ENCODE data around the gene TCHHL1. TPM values are rescaled to one million over a fixed set of nuclear protein-coding genes. Genes with fewer than 3 reads are reported as not detected.

The TCHHL1 gene
- total and polyA plus RNA-seq, 10 of the 15 experiments (the other 5 are each of a cell fraction or from before 2014, with no cell fraction given) = not detected

DNA sequence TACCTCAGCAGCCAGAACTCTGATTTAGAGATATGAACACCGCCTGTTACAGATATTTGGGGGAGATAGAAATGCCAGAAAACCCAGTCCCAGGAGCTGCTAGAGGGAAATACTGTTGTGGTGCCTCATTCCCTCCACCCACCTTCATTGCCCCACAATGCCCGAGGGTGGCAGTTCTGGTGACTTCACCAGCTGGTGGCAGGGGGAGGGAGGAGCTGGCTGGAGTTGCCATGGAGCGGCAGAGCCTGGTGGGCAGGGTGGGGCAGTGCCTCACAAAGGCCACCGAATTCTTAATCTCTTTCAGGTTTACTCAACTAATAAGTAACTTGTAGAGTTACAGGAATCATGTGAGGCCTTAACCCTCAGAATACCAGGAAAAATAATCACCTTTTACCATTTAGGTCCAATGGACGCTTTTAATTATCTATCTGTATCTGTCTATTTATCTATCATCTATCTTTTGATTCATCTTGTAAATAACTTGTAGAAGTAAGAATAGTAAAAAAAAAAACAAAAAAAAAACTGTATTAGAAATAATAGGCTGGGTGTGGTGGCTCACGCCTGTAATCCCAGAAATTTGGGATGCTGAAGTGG lies 40.4 kb downstream of the TCHHL1 start:
- ChIA-PET CTCF (interaction anchor here (0.7 to 10.5 kb wide), 6 partner anchors 13 to 411 kb away, joined by 3 to 106 read pairs (median 22); partner anchors contain the start of gene S100A11), RAD21 (ENCODE audit: unreplicated experiment) (interaction anchor here (0.7 to 1.6 kb wide), 2 partner anchors 12 to 411 kb away, joined by 3 to 7 read pairs; partner anchors contain the start of gene S100A11), POLR2A (no interaction called here), SMC1A (ENCODE audit: uncharacterized antibody, unreplicated experiment) (interaction anchor here (0.9 to 3.4 kb wide), 3 partner anchors 14 to 410 kb away, joined by 3 to 13 read pairs (median 3); no protein-coding TSS in a partner anchor)
- WGBS (ENCODE audit: insufficient coverage, insufficient replicate concordance, low lambda C conversion rate, missing lambda C conversion rate) = 39% methylated on average over 6 of the region's 6 CpGs
- Histone ChIP-seq H3K4me2 (ENCODE audit: control insufficient read depth, insufficient read depth) (peak overlapping the region; percentile 61), H2AFZ (ENCODE audit: control insufficient read depth, low read depth, low read length) (peak overlapping the region; percentile 80), H3K4me1 (ENCODE audit: control insufficient read depth, insufficient read depth, low read length) (peaks cover 15% of the 10 kb centered on the region), H3K9ac (ENCODE audit: control insufficient read depth, insufficient read depth, low read length) (peak overlapping the region; percentile 36), H3K4me3 (no peak overlapping the region), H4K20me1 (ENCODE audit: control insufficient read depth, insufficient read depth) (no peaks in the 10 kb centered on the region), H3K27me3 (replicated peaks in 1 of 2; ENCODE audit: control insufficient read depth in 2 of 2, insufficient read depth in 2 of 2, low read length in 1 of 2) (peaks cover 0 to 6% of the 10 kb centered on the region in 2 experiments; a peak in 1 of 4 replicates), H3K9me3 (replicated peaks; ENCODE audit: control insufficient read depth, insufficient read depth, low read length) (no peaks in the 10 kb centered on the region; the same call in 2 of the 3 replicates), H3K79me2 (ENCODE audit: control insufficient read depth, insufficient read depth, low read length) (no peaks in the 10 kb centered on the region), H3K36me3 (ENCODE audit: control insufficient read depth in 2 of 2, insufficient read depth in 2 of 2, low read length in 1 of 2) (no peaks in the 10 kb centered on the region), H3K27ac (ENCODE audit: control insufficient read depth, insufficient read depth) (peak overlapping the region; percentile 80)
- no TSS peak for BruUV-seq (replicated peaks)
- in situ Hi-C loops (cut with MboI) (no loop called here), intact Hi-C loops (cut with micrococcal nuclease; ENCODE audit: unreplicated experiment) (no loop called here)
- ATAC-seq (peak; percentile 50), FAIRE-seq (no peak), DNase-seq (ENCODE audit: low read depth, low spot score) (no peak)
- no peak for TF ChIP-seq KLF5 (IDR thresholded peaks at IDR 0.05; ENCODE audit: partially characterized antibody)
- 0 out of 2 replicates have a peak, but pooled peaks have one; percentile 8 for TF ChIP-seq PML (IDR thresholded peaks at IDR 0.05; ENCODE audit: low read length)
- no peak for TF ChIP-seq EP300 (IDR thresholded peaks at IDR 0.05; ENCODE audit: borderline replicate concordance in 1 of 2, control insufficient read depth in 1 of 2, low read depth in 2 of 2, low read length in 2 of 2)
- no peak for TF ChIP-seq IRF5 (IDR thresholded peaks at IDR 0.05; ENCODE audit: borderline replicate concordance)
- no peak for TF ChIP-seq USF2 (IDR thresholded peaks at IDR 0.05; ENCODE audit: borderline replicate concordance, low read depth, low read length)
- no peak for TF ChIP-seq ZNF24 (IDR thresholded peaks at IDR 0.05)
- TF ChIP-seq, protein P1, sequence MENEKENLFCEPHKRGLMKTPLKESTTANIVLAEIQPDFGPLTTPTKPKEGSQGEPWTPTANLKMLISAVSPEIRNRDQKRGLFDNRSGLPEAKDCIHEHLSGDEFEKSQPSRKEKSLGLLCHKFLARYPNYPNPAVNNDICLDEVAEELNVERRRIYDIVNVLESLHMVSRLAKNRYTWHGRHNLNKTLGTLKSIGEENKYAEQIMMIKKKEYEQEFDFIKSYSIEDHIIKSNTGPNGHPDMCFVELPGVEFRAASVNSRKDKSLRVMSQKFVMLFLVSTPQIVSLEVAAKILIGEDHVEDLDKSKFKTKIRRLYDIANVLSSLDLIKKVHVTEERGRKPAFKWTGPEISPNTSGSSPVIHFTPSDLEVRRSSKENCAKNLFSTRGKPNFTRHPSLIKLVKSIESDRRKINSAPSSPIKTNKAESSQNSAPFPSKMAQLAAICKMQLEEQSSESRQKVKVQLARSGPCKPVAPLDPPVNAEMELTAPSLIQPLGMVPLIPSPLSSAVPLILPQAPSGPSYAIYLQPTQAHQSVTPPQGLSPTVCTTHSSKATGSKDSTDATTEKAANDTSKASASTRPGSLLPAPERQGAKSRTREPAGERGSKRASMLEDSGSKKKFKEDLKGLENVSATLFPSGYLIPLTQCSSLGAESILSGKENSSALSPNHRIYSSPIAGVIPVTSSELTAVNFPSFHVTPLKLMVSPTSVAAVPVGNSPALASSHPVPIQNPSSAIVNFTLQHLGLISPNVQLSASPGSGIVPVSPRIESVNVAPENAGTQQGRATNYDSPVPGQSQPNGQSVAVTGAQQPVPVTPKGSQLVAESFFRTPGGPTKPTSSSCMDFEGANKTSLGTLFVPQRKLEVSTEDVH (IDR thresholded peaks at IDR 0.05; ENCODE audit: low read depth, partially characterized antibody) = no peak
- no peak for TF ChIP-seq STAT1 (conservative IDR thresholded peaks at IDR 0.05)
- TF ChIP-seq LARP7 (IDR thresholded peaks at IDR 0.05) = no peak
- peak; percentile 24; the same call in 1 of the 2 replicates for TF ChIP-seq NFIC (IDR thresholded peaks at IDR 0.05; ENCODE audit: low read depth, low read length)
- TF ChIP-seq, protein P2, sequence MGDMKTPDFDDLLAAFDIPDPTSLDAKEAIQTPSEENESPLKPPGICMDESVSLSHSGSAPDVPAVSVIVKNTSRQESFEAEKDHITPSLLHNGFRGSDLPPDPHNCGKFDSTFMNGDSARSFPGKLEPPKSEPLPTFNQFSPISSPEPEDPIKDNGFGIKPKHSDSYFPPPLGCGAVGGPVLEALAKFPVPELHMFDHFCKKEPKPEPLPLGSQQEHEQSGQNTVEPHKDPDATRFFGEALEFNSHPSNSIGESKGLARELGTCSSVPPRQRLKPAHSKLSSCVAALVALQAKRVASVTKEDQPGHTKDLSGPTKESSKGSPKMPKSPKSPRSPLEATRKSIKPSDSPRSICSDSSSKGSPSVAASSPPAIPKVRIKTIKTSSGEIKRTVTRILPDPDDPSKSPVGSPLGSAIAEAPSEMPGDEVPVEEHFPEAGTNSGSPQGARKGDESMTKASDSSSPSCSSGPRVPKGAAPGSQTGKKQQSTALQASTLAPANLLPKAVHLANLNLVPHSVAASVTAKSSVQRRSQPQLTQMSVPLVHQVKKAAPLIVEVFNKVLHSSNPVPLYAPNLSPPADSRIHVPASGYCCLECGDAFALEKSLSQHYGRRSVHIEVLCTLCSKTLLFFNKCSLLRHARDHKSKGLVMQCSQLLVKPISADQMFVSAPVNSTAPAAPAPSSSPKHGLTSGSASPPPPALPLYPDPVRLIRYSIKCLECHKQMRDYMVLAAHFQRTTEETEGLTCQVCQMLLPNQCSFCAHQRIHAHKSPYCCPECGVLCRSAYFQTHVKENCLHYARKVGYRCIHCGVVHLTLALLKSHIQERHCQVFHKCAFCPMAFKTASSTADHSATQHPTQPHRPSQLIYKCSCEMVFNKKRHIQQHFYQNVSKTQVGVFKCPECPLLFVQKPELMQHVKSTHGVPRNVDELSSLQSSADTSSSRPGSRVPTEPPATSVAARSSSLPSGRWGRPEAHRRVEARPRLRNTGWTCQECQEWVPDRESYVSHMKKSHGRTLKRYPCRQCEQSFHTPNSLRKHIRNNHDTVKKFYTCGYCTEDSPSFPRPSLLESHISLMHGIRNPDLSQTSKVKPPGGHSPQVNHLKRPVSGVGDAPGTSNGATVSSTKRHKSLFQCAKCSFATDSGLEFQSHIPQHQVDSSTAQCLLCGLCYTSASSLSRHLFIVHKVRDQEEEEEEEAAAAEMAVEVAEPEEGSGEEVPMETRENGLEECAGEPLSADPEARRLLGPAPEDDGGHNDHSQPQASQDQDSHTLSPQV (IDR thresholded peaks at IDR 0.05) = no peak
